ENCODE results near the gene AGO4. TPM values are rescaled to one million over a fixed set of nuclear protein-coding genes. Genes with fewer than 3 reads are reported as not detected.

The AGO4 gene
- total RNA-seq, 4 donors from 2014 or later, result 18.1 to 23.6 (median 18.7) TPM

DNA sequence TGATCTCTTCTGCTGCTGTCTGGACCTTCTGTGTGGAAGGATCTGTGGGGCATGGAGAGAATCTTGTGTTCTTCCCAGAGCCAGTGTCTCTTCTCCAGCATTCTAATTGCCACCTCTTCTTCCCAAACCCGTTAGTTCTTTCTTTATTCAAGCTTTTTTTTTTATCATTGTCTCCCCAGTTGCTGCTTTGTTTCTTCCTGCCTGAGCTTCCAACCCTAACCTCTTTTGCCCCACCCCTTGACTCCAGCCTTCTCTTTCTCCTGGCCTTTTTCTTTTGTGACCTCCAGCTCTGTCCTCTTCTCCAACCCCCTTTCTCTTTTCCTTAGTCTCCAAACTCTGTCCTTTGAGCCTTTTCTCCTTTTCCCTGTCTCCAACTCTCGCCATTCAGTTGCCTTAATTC is 79.7 kb downstream of the AGO4 start:
- TF ChIP-seq, protein P1, sequence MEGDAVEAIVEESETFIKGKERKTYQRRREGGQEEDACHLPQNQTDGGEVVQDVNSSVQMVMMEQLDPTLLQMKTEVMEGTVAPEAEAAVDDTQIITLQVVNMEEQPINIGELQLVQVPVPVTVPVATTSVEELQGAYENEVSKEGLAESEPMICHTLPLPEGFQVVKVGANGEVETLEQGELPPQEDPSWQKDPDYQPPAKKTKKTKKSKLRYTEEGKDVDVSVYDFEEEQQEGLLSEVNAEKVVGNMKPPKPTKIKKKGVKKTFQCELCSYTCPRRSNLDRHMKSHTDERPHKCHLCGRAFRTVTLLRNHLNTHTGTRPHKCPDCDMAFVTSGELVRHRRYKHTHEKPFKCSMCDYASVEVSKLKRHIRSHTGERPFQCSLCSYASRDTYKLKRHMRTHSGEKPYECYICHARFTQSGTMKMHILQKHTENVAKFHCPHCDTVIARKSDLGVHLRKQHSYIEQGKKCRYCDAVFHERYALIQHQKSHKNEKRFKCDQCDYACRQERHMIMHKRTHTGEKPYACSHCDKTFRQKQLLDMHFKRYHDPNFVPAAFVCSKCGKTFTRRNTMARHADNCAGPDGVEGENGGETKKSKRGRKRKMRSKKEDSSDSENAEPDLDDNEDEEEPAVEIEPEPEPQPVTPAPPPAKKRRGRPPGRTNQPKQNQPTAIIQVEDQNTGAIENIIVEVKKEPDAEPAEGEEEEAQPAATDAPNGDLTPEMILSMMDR (IDR thresholded peaks at IDR 0.05; ENCODE audit: low read depth), result no peak

DNA sequence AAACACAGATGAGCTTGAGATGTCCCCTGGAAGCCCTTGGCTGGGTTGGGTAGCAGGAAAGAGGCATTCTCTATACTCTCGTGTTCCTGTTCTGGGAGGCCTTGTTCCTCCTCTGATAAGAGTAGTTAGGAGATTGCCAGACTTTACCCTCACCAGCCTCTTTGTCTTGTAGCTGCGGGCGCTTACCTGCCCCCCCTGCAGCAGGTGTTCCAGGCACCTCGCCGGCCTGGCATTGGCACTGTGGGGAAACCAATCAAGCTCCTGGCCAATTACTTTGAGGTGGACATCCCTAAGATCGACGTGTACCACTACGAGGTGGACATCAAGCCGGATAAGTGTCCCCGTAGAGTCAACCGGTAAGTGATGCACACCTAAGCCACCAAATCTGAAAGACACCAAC is 80.4 kb downstream of the AGO4 start:
- TF ChIP-seq, protein P1 (IDR thresholded peaks at IDR 0.05; ENCODE audit: low read depth), result no peak

DNA sequence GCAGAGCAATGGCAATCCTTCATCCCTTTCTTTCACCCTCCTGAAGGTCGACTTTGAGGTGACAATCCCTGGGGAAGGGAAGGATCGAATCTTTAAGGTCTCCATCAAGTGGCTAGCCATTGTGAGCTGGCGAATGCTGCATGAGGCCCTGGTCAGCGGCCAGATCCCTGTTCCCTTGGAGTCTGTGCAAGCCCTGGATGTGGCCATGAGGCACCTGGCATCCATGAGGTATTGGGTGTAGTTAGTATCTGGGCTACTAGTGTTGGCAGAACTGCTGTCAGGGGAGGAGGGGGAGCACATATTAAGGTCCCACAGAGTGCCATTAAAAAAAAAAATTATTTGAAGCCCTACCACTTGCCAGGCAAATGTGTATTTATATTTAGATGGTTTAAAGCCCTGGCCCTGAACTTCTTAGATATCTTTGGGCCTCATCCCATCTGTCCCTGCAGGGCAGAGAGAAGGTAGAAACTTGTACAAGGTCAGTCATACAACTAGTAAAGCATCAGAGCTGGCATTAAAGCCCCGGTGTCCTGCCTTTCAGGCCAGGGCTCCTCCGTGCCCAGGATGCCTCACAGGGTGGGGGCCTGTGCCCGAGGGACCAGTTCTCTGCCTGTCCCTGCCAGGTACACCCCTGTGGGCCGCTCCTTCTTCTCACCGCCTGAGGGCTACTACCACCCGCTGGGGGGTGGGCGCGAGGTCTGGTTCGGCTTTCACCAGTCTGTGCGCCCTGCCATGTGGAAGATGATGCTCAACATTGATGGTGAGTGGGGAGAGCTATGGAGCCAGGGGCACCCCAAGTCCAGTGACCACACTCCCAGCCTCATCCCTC is 85.4 kb downstream of the AGO4 start:
- TF ChIP-seq, protein P1 (IDR thresholded peaks at IDR 0.05; ENCODE audit: low read depth), result no peak

DNA sequence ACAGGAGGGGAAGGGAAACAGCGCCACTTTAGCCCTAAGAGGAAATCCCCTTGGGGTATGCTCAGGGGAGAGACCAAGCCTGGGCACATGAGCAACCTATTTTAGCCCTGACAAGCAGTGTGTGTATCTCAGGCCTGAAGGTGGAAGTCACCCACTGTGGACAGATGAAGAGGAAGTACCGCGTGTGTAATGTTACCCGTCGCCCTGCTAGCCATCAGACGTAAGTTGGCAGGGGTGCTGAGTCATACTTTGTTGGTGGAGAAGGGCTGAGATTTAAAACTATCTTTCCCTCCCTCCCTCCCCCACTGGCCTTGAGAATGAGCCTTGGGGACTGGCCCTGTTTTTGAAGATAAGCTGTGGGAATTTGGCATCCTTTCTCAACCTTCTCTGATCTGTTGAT is 86.4 kb downstream of the AGO4 start:
- TF ChIP-seq, protein P1 (IDR thresholded peaks at IDR 0.05; ENCODE audit: low read depth), result no peak

DNA sequence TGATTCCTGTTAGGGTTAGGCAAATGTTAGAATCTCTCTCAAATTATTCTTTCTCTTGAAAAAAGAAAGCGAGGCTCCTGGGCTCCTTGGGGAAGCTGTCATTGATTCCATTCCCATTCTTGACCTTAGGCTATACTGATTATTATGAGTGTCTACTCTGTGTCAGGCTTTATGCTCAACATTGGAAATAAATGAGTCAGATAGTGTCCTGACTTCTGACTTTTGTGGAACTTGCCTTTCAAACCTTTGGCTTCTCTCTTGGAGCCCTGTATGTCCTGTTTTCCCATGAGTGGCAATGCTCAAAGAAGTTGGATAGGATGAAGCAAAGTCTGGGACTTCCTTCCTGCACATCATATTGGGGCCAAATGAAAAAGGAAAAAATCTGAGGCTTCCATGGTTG is 86.8 kb downstream of the AGO4 start:
- TF ChIP-seq, protein P1 (IDR thresholded peaks at IDR 0.05; ENCODE audit: low read depth), result no peak

DNA sequence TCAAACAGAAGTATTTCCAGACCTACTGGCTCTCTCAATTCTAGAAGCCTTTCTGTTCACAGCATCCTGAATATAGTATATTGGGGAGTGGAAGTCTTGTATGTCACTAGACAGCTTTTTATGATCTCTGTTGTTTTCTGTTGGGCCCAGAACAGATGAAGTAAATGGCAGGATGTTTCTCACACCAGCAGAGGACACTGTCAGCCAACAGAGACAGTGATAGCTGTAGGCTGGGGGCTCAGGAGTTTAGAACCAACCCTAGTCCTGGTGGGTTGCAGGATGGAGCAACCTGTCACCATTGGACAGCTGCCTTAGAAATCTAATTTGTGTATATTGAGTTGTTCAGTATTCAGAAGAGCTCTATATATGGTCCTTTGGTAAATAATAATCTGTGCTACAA is 92.1 kb downstream of the AGO4 start:
- TF ChIP-seq, protein P1 (IDR thresholded peaks at IDR 0.05; ENCODE audit: low read depth), result no peak

DNA sequence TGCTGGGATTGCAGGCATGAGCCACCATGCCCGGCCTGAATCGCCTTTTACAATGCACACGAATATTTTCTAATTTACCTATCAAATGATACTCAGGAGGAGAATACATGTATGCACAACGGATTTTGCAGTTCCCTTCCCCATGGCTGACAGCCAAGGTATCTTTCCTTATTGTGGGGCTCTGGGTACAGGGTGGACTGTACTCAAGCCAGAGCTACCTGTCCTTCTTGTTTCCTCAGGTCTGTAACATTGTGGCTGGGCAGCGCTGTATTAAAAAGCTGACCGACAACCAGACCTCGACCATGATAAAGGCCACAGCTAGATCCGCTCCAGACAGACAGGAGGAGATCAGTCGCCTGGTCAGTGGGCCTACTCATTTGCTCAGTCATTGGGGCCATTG is 93.4 kb downstream of the AGO4 start:
- TF ChIP-seq, protein P1 (IDR thresholded peaks at IDR 0.05; ENCODE audit: low read depth), result no peak

All from subcutaneous adipose tissue (tissue), 4 donors.